ENCODE data around the gene SLC38A11.

DNA sequence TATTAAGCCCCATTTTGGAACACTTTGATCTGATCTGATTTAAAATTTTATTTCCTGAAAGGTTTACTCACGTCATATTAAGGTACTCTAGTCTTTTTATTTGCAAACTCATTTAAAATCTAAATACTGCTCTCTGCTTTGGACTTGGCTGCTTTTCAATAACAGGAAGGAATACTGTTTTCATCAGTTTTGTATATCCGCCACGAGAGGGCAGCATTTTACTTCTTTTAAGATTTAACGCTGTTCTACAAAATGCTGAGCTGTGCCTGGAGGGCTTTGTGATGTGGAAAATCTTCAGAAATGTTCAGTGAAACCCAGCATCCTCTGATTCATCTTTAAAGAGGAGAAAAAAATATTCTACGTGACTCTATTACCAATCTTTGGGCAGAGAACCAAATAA is 37.5 kb upstream of the SLC38A11 start:
- TF ChIP-seq CTCF (IDR thresholded peaks at IDR 0.05) (peak in 2 of 3 experiments; percentile 46 to 62), POLR2A (IDR thresholded peaks at IDR 0.05) (no peak)

Data from testis (tissue), 2 donors.